Measurements from ENCODE around the gene AK4. TPM values are rescaled to one million over a fixed set of nuclear protein-coding genes. Genes with fewer than 3 reads are reported as not detected.

Gene AK4
- polyA plus RNA-seq, 2 of the 4 experiments (the other 2 are of a cell fraction): 10.6 to 25.9 TPM

- FAIRE-seq (no peak), DNase-seq (ENCODE audit: low read depth in 1 of 2, low spot score in 1 of 2) (no peak), ATAC-seq (no peak)
- no peaks in the 10 kb centered on the region for H3K9me3 ChIP-seq
- TF ChIP-seq BHLHE40 (IDR thresholded peaks at IDR 0.05; ENCODE audit: low read depth, low read length): no peak
- no peak for TF ChIP-seq USF2 (IDR thresholded peaks at IDR 0.05)
- no peak for TF ChIP-seq HOXA7 (CRISPR knock-in tag; IDR thresholded peaks at IDR 0.05)
- no peak for TF ChIP-seq CTCF (IDR thresholded peaks at IDR 0.05)
- no peak for TF ChIP-seq ZSCAN20 (CRISPR knock-in tag; IDR thresholded peaks at IDR 0.05)
- no peak for TF ChIP-seq TFCP2L1 (CRISPR knock-in tag; IDR thresholded peaks at IDR 0.05)
- no peak for TF ChIP-seq HEYL (CRISPR knock-in tag; IDR thresholded peaks at IDR 0.05)
- H3K27ac ChIP-seq: no peak overlapping the region
- 93% methylated on average over 1 of the region's 1 CpG for WGBS (ENCODE audit: missing lambda C conversion rate)
- H3K4me2 ChIP-seq: no peak overlapping the region
- ChIA-PET POLR2A (no interaction called here), CTCF (interaction anchor here (1.4 to 2.3 kb wide), 3 partner anchors 22 to 507 kb away, joined by 3 to 8 read pairs (median 6); no protein-coding TSS in a partner anchor)
- H3K4me3 ChIP-seq: no peak overlapping the region
- peaks cover 10% of the 10 kb centered on the region; the same call in 2 of the 3 replicates for H3K4me1 ChIP-seq
These were observed 33.0 kb downstream of the AK4 start for GRCh38 chr1:65180977-65181376.

- H3K27ac ChIP-seq: no peak overlapping the region
- FAIRE-seq (no peak), DNase-seq (ENCODE audit: low read depth in 1 of 2, low spot score in 1 of 2) (no peak), ATAC-seq (no peak)
- WGBS (ENCODE audit: missing lambda C conversion rate): 43% methylated on average over 2 of the region's 2 CpGs
- H3K9me3 ChIP-seq: no peaks in the 10 kb centered on the region
- H3K4me3 ChIP-seq: no peak overlapping the region
- CTCF ChIA-PET: no interaction called here
- POLR2A ChIA-PET: no interaction called here
- peaks cover under 1% of the 10 kb centered on the region; the same call in 2 of the 3 replicates for H3K4me1 ChIP-seq
- TF ChIP-seq FOSL2 (IDR thresholded peaks at IDR 0.05) (no peak), FOSL2 (CRISPR knock-in tag; IDR thresholded peaks at IDR 0.05) (no peak), PHF8 (IDR thresholded peaks at IDR 0.05; ENCODE audit: borderline replicate concordance, low read depth) (no peak), USF2 (IDR thresholded peaks at IDR 0.05) (no peak)
- H3K4me2 ChIP-seq: no peak overlapping the region
These were observed 34.8 kb downstream of the AK4 start for GRCh38 chr1:65182658-65183268.

GRCh38 chr1:65189576-65190115 lies 41.6 kb downstream of the AK4 start:
- POLR2A ChIA-PET: no interaction called here
- no peaks in the 10 kb centered on the region for H3K4me1 ChIP-seq
- no peaks in the 10 kb centered on the region for H3K9me3 ChIP-seq
- 97% methylated on average over 2 of the region's 2 CpGs for WGBS (ENCODE audit: missing lambda C conversion rate)
- H3K4me3 ChIP-seq: no peak overlapping the region
- H3K4me2 ChIP-seq: no peak overlapping the region
- ATAC-seq: no peak
- TF ChIP-seq SREBF2 (IDR thresholded peaks at IDR 0.05) (no peak), BHLHE40 (IDR thresholded peaks at IDR 0.05; ENCODE audit: low read depth, low read length) (no peak), MAZ (IDR thresholded peaks at IDR 0.05; ENCODE audit: borderline replicate concordance, low read depth, low read length) (no peak), FOXS1 (CRISPR knock-in tag; IDR thresholded peaks at IDR 0.05) (no peak), NPAS2 (CRISPR knock-in tag; IDR thresholded peaks at IDR 0.05; ENCODE audit: borderline replicate concordance) (no peak), HDAC2 (IDR thresholded peaks at IDR 0.05) (no peak), HEYL (CRISPR knock-in tag; IDR thresholded peaks at IDR 0.05) (no peak), FOSB (CRISPR knock-in tag; IDR thresholded peaks at IDR 0.05) (no peak)
- DNase-seq (ENCODE audit: low read depth in 1 of 2, low spot score in 1 of 2): no peak
- CTCF ChIA-PET: interaction anchor here (1.1 to 1.8 kb wide), 2 partner anchors 11 to 19 kb away, joined by 3 to 4 read pairs; no protein-coding TSS in a partner anchor
- H3K27ac ChIP-seq: no peak overlapping the region
- no peak for FAIRE-seq
